GM19328 (cell line): ENCODE results near the gene FOXI3.
"Not testable (repeated sequence)": the region's sequence is repeated elsewhere in the genome, so short reads cannot be mapped to it uniquely, and the experiment has no call there.

Source experiments
- ATAC-seq: cut with Tn5 transposase; IDR thresholded peaks from one replicate; pipeline ENCODE4 v1.9.1; 2021; ENCODE audit warnings: mild to moderate bottlenecking, moderate library complexity; ENCODE audit not compliant: unreplicated experiment

The FOXI3 gene

DNA sequence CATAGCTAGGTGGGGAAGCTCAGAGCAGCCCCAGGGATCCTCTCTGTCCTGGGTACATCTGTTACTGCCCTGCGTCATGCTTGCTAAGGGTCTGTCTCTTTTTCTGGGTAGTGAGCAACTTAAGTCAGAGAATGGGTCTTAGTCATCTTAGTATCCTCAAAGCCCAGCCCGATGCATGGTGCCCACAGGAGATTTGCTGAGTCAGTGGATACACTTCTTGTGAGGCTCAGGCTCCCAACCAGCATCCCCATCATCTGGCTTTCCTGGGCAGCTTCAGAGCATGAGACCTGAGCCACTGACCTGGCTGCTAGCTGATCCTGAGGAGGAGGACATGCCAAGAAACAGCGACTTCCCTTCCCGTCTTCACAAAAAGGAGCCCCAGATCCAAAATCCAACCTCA lies 10.0 kb downstream of the FOXI3 start:
- ATAC-seq, result no peak

DNA sequence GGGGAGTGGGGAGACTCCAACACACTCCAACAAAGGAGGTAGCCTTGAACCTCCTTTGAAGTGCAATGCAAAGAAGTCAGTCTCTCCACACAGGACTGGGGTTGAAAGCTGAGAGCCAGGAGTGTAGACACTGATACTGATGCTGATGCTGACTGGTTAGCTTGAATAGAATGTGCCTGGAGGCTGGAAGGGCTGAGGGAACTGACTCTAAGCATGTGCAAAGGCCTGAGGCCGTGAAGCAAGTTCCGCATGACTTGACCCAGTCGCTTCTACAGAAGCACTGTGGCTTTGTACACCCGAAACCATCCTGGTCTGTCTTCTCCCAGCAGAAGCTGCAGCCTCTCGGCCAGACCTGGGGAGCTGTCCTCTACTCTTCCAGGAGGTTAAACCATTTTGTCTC lies 10.4 kb downstream of the FOXI3 start:
- ATAC-seq, result no peak

DNA sequence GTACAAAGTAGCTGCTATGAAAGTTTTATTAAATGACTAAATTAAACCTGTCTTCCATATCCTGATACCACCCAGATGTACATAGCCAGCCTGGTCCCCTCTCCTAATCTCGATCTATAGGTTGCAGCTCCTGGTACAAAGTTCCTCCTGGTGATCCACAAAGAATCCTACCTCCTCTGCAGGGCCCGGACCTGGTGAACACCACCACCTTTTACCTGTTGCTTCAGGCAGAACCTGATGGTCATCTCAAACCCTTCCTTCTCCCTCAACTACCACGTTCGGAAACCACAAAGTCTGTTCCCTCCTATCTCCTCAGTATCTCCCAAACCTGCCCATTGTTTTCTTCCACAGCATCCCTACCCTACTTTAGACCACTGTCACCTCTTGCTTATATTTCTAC lies 15.5 kb downstream of the FOXI3 start:
- no peak for ATAC-seq

DNA sequence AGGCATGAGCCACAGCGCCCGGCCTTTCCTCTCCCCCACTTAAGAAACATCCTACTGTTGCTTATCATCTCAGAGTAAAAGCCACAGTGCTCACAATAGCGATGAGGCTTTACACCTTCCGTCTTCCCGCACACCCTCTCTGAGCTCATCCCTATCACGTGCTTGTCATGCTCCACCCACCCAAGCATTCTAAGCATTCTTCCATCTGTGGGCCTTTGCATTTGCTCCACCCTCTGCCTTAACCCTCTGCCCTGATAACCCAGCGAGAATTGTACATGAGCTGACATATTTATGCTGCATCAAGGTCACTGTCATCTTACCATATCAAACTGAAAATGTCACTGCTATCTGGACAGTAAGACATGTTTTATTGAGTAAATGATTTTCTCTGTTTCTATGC lies 22.6 kb downstream of the FOXI3 start:
- ATAC-seq, result no peak

DNA sequence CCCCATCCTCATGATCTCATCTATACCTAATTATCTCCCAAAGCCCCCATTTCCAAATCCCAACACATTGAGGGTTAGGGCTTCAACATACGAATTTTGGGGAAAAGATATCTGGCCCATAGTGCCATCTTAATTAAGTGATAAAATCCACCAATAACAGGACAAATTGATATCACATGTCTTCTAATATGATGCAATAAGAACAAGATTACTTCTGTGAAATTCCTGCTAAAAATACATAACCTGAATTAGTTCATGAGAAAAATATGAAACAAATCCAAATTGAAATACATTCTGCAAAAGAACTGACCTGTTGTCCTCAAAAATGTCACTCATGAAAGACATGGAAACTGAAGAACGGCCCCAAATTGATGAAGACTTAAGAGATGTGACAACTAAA lies 28.8 kb downstream of the FOXI3 start:
- ATAC-seq, result no peak

DNA sequence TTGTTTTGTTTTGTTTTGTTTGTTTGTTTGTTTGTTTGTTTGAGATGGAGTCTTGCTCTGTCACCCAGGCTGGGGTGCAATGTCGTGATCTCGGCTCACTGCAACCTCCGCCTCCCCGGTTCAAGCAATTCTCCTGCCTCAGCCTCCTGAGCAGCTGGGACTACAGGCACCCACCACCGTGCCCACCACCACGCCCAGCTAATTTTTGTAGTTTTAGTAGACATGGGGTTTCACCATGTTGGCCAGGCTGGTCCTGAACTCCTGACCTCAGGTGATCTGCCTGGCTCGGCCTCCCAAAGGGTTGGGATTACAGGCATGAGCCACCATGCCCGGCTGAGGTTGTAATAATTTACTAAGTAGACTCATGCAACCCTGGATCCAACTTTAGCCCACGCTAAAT lies 33.4 kb downstream of the FOXI3 start:
- not testable (repeated sequence) for ATAC-seq

DNA sequence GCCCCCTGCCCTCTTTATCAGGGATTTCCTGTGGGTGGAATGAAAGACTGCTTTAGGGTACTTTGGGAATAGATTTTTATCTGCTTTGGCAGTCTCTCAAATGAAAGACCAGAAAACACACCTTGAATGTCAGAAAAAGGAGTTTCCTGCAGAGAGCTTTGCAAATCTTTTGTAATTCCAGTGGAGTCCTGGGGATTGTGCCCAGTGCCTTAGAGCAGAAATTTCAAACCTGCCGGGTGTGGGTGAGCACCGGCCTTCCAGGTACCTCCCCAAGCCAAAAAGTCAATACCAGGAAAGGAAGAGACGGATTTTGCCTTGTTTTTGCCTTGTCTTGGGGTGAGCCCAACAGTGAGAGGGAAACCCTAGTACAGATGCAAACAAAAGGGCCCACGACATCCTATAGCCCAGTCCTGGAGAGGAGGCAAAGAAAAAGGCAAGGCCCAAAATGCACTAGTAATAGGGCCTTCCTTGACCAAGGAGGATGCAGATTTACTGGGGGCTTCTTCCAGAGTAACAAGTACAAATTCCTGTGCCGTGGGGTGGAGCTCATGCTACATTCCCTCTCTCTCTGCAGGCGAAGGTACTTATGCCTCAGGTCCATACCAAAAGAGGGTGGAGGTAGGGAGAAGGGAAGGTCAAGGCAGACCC lies 36.4 kb downstream of the FOXI3 start:
- ATAC-seq, result no peak

DNA sequence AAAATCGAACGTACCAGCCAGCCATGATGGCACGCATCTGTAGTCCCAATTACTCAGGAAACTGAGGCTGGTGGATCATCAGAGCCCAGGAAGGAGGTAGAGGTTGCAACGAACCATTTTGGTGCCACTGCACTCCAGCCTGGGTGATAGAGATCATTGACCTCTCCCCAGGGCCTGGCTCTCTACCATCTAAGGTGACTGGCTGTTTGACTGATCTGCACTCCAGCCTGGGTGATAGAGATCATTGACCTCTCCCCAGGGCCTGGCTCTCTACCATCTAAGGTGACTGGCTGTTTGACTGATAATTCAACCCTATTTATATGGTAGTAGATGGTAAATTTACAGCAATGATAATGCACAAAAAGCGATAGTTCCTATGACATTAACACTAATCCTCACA lies 43.6 kb downstream of the FOXI3 start:
- not testable (repeated sequence) for ATAC-seq

DNA sequence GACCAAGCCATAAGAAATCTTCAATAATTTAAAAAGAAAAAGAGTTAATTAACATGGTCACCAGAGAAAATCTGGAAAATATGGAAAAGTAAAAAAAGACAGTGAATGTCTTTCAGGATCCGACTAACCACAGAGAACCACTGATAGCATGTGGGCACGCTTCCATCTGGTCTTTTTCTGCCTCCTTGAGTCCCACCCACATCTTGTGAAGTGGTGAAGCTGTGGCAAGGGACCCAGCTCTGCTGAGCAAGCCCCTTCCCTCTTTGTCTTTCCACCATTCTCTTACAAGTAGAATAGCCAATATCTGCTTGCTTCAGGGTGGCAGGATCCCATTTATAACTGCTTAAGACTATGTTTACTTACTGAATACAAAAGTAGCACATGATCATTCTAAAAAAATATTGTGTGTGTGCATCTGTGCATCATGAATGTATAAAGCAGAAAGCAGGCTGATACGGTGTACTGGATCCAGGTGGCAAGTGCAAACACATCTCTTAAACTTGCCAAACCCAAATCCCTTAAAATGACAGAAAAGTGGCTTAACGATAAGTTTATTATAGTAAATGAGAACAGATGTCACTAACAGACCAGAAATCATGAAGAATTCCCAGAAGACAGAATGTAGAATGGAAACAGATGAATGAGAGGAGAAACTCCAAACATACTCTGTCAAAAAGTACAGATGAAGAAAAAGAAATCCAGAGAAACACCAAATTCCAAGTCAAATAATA lies 52.3 kb downstream of the FOXI3 start:
- ATAC-seq, result no peak

DNA sequence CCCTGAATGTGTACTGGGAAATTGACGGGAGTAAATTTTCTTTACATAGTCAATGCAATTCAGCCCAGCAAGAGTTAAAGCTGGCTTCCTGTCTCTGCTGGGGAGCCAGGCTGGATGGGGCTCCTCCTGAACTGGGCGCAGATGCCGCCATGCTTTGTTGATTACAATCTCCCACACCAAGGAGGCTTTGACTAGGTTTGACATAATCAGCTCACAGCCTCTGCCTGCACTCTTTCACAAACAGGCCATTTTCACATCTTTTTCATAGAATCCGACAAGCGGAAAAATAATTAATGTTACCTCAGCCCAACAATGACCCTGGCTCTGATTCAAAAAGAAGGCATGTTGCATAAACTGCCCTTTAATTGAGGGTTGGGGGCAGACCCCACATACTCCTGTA lies 54.3 kb downstream of the FOXI3 start:
- no peak for ATAC-seq
